ENCODE results near the gene UGT1A10.

Gene UGT1A10

GRCh38 chr2:233705911-233706506 is 69.8 kb downstream of the UGT1A10 start:
- TF ChIP-seq, protein P1, sequence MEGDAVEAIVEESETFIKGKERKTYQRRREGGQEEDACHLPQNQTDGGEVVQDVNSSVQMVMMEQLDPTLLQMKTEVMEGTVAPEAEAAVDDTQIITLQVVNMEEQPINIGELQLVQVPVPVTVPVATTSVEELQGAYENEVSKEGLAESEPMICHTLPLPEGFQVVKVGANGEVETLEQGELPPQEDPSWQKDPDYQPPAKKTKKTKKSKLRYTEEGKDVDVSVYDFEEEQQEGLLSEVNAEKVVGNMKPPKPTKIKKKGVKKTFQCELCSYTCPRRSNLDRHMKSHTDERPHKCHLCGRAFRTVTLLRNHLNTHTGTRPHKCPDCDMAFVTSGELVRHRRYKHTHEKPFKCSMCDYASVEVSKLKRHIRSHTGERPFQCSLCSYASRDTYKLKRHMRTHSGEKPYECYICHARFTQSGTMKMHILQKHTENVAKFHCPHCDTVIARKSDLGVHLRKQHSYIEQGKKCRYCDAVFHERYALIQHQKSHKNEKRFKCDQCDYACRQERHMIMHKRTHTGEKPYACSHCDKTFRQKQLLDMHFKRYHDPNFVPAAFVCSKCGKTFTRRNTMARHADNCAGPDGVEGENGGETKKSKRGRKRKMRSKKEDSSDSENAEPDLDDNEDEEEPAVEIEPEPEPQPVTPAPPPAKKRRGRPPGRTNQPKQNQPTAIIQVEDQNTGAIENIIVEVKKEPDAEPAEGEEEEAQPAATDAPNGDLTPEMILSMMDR (IDR thresholded peaks at IDR 0.05; ENCODE audit: insufficient read depth, missing control alignments), result no peak
- FAIRE-seq (no peak), DNase-seq (ENCODE audit: insufficient read length, low spot score) (no peak)

DNA sequence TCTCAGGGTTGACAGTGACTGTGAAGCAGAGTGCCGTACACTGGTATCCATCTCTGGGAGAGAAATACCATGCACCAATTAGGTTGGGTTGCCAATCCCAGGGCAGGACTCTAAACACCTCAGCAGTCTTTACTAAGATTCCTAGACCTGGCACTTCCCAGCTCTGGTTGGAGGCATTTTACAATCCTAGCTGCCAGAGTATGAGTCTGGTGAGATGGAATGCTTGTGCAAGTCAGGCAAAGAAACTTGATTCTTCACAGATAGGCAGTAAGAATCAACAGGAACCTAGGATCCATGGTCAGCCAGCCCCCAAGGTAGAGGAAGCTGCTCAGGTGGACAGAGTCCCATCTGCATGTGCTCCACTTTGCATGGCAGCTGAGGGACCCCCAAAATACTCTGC is 70.5 kb downstream of the UGT1A10 start:
- TF ChIP-seq, protein P1 (IDR thresholded peaks at IDR 0.05; ENCODE audit: insufficient read depth, missing control alignments), result no peak
- FAIRE-seq (no peak), DNase-seq (ENCODE audit: insufficient read length, low spot score) (no peak)

- FAIRE-seq (no peak), DNase-seq (ENCODE audit: insufficient read length, low spot score) (no peak)
- TF ChIP-seq, protein P1 (IDR thresholded peaks at IDR 0.05; ENCODE audit: insufficient read depth, missing control alignments), result no peak
Measured at GRCh38 chr2:233707940-233708644, 71.8 kb downstream of the UGT1A10 start.

DNA sequence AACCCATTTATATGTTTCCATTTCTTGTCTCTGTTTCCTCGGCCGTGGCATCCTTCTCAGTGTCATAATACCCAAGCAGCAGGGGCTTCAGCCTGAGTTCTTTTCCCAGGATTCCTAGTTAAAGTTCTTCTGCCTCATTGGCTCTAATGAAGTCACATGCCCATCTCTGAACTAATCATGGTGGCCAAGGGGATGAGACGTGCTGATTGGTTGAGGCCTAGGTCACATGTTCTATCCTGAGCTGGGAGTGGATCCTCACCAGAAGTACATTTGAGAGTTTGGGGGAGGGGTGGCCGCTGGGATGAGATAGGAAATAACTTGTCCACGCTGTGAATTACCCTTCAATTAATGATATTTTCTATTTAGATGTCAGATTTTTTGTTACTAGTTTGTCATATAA is 72.7 kb downstream of the UGT1A10 start:
- FAIRE-seq, result no peak
- TF ChIP-seq, protein P1 (IDR thresholded peaks at IDR 0.05; ENCODE audit: insufficient read depth, missing control alignments), result no peak
- DNase-seq (ENCODE audit: insufficient read length, low spot score), result no peak

GRCh38 chr2:233711312-233712008 is 75.2 kb downstream of the UGT1A10 start:
- TF ChIP-seq, protein P1 (IDR thresholded peaks at IDR 0.05; ENCODE audit: insufficient read depth, missing control alignments), result peak; percentile 91
- no peak for FAIRE-seq
- DNase-seq (ENCODE audit: insufficient read length, low spot score), result peak; percentile 26

DNA sequence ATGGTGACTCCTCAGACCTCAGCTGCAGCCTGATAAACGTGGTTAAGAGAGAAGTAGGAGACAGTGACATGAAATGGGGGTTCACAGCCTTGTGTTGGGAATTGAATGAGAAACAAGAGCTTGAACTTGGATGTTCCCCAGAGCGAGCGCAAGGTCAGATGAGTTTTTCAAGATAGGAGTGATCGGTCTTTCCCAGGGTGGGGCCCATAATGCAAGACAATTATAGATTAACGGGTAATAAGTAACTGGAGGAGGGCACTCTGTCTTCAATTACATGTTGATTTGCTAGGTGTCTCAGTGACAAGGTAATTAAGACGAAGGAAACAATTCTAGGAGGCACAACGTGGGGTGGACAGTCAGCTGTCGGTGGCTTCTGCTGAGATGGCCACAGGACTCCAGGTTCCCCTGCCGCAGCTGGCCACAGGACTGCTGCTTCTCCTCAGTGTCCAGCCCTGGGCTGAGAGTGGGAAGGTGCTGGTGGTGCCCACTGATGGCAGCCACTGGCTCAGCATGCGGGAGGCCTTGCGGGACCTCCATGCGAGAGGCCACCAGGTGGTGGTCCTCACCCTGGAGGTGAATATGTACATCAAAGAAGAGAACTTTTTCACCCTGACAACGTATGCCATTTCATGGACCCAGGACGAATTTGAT is 76.5 kb downstream of the UGT1A10 start, which contains the start of gene UGT1A5:
UGT1A5 (plus strand) TSS at position 297 of the 651 bp plus-strand sequence; CDS start at position 382, 85 bp downstream.
- TF ChIP-seq, protein P1 (IDR thresholded peaks at IDR 0.05; ENCODE audit: insufficient read depth, missing control alignments), result no peak
- FAIRE-seq (no peak), DNase-seq (ENCODE audit: insufficient read length, low spot score) (no peak)
